GM08714 (cell line): Measurements from ENCODE around the gene MAN2B1.
"Not testable (repeated sequence)": the region's sequence is repeated elsewhere in the genome, so short reads cannot be mapped to it uniquely, and the experiment has no call there.

Experiments used
- H3K4me3 ChIP-seq: fragments of 200-500 bp; sonication (Bioruptor generic); 2 replicates; pipeline ENCODE4 v1.5.1; 2014; ENCODE audit warnings: mild to moderate bottlenecking, low read length, inconsistent platforms
- ZNF274 ChIP-seq: IDR thresholded peaks from 2 replicates; pipeline ENCODE4 v1.6.1; 2012; ENCODE audit warnings: mild to moderate bottlenecking, low read depth, low read length

The MAN2B1 gene

DNA sequence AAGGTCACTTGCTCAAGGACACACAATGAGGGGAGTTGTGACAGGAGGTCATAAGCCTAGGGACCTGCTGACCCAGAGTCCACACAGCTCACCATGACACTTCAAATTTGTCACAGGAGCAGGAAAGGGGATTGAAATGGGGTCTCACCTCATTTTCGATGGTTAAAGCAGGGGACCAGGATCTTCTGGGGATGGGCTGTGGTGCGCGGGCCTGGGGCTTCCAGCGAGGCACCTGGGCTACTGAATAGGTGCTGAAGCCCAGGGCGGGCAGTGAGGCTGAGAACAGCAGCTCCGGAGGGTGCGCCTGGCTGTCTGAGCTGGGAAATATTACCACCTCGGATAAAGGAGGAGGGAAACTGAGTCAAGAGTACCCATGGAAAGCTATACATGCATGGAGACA lies 11.0 kb downstream of the MAN2B1 start:
- H3K4me3 ChIP-seq, result no peak overlapping the region
- TF ChIP-seq ZNF274, result no peak

DNA sequence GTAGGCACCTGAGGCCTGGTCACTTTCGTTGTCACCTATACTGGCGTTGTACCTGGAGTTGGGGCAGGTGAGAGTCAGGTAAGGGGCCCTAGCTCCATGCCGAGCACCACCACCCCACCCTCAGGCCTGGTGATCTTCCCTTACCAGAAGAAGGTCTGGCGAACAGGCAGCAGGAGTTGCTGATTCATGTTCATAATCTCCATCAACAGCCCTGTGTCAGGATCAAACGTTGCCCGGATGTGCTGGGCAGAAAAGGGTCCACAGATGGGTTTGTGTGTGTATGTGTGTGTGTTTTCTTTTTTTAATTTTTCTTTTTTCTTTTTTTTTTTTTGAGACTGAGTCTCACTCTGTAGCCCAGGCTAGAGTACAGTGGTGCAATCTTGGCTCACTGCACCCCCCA lies 14.3 kb downstream of the MAN2B1 start:
- H3K4me3 ChIP-seq, result no peak overlapping the region
- TF ChIP-seq ZNF274, result no peak

DNA sequence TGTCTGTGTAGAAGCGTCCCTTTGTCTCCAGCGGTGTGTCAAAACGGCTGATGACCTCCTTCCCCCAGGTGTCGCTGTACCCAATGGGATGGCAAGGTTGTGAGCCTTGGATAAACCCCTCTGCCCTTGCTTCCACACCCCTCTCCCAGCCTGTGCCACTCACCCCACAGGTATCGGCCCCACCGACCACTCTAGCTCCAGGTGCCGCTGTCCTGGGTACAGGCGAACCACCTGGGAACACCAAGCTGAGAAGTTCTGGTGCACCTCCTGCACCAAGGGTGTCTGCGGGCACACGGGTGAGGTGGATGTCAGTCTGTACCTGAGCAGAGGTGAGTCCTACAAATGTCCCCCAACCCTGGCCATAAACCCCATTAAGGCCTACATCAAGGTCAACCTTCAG lies 16.6 kb downstream of the MAN2B1 start:
- no peak for TF ChIP-seq ZNF274
- no peak overlapping the region for H3K4me3 ChIP-seq

DNA sequence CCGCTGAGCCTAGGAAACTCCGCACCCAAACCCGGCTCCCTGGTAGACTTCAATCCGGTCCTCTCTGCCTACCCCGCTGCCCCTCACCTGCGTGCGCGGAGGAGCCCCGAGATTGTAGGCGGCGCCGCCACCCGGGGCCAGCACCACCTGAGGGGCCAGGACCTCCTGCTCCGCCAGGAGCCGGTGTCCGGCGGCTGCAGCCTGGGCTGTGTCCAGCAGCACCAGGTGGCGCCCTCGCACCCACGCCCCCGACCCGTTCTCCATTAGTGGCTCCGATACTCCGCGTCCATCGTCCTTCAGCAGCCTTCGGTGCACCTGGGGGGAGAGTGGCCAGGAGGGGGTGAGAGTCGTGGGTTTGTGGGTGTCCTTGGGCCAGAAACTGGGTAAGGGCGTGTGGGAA lies 18.5 kb downstream of the MAN2B1 start:
- TF ChIP-seq ZNF274, result no peak
- no peak overlapping the region for H3K4me3 ChIP-seq

DNA sequence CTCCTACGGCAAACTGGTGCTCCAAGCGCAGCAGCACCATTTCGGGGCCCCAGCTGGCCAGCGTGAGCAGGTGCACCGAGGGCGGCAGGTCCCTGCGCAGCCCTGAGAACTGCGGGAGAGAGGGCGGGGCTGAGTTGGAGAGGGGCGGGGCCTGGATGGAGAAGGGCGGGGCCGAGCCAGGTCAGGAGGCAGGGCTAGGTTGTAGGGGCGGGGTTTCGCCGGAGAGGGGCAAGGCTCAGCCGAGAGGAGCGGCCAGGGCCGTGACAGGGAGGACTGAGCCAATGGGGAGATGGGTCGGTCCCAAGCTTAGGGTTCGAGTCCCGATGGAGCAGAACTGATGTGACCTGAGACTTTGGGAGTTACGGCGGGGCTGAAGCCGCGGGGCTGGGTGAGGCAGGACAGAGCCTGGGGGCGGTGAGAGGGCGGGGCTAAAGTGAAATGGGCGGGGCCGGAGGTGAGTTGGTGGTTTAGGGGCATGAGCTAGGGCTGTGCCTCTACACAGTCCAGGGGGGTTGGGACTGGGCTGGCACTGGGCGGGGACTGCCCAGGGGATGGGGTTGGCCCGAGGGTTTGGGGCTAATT lies 19.0 kb downstream of the MAN2B1 start:
- H3K4me3 ChIP-seq, result no peak overlapping the region
- no peak for TF ChIP-seq ZNF274

DNA sequence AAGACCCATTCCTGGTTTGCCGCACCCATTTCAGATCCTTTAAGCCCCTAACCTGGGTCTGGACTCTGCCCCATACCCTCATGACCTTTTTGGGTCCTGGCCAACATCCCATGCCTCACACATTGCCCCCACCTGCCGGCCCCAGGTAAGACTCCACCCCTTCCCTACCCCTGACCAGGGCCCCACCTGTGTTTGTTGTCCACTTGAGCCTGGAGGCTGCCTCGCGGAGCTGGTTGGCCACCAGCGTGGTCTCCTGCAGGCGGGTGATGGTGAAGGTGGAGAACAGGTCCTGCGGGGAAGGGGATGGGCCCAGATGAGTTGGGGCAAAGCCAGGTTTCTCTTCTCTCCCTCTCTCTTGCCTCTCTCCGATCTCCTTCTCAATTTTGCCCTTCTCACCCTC lies 19.5 kb downstream of the MAN2B1 start:
- no peak for TF ChIP-seq ZNF274
- H3K4me3 ChIP-seq, result no peak overlapping the region

DNA sequence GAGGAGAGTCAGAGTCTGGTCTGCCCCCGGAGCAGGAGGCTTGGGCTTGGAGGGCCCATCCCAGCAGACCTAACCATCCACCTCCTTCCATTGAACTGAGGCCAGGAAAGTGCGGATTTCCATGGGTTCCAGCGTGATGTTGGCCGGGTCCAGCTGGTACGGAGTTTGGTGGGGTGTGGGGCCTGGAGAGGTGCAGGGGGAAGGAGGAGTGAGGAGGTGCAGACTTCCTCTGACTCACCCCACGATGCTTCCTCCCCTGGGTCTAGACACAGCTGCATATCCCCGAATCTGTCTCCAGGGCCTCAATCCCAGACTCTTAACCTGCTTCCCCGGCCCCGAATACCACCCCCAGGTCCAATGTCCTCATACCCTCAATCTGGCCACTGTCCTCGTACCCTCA lies 20.0 kb downstream of the MAN2B1 start:
- no peak overlapping the region for H3K4me3 ChIP-seq
- TF ChIP-seq ZNF274, result no peak

DNA sequence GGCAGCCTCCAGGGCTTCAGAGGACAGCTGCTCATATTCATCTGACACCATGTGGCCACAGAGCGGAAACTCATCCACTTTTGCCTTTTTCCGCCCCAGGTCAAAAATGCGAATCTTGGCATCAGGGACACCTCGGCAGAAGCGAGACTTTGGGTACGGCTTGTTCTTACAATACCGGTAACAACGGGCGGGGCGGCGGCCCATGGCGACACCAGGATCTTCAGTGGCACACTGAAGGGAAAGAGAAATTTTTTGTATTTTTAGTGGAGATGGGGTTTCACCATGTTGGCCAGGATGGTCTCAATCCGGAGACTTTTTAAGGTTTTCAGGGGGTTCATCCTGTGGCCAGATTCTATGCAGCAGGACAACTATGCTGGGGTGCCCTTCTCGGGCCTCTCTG lies 22.8 kb downstream of the MAN2B1 start:
- not testable (repeated sequence) for H3K4me3 ChIP-seq

DNA sequence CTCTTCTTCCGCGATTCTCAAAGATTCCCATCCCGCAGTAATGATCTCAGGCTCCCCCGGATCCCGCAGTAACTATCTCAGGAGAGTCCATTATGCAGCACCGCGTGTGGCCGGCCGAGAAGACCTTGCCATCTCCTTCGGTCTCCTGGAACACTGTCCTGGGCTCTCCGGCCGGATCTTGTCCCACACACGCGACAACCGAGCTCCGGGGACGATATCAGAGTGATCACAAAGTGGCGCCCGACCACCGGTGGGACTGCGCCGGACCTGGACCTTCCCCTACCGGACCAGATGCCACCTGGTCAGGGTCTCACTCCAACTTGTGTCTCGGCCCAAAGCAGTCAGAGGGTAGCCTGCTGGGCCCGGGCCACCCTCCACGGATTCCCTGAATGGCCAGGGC lies 24.0 kb downstream of the MAN2B1 start:
- TF ChIP-seq ZNF274, result no peak
- no peak overlapping the region for H3K4me3 ChIP-seq

DNA sequence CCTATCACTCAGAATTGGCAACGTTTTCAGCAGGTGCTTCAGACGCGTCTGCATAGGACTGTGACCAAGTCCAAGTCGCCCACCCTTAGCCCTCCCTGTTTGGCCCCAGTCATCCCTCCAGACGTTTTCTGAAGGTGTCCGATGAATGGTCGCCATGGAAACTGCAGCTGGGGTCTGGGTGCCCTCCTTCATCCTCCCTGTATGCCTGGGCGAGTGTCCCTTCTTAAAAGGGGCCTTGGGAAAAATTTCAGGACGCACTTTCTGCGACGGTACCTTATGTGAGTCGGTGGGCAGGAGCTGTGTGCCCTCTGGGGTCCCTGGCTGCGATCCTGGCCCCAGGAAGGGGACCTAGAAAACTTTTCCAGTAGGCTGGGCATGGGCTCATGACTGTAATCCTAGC lies 25.1 kb downstream of the MAN2B1 start:
- no peak for TF ChIP-seq ZNF274
- no peak overlapping the region for H3K4me3 ChIP-seq

DNA sequence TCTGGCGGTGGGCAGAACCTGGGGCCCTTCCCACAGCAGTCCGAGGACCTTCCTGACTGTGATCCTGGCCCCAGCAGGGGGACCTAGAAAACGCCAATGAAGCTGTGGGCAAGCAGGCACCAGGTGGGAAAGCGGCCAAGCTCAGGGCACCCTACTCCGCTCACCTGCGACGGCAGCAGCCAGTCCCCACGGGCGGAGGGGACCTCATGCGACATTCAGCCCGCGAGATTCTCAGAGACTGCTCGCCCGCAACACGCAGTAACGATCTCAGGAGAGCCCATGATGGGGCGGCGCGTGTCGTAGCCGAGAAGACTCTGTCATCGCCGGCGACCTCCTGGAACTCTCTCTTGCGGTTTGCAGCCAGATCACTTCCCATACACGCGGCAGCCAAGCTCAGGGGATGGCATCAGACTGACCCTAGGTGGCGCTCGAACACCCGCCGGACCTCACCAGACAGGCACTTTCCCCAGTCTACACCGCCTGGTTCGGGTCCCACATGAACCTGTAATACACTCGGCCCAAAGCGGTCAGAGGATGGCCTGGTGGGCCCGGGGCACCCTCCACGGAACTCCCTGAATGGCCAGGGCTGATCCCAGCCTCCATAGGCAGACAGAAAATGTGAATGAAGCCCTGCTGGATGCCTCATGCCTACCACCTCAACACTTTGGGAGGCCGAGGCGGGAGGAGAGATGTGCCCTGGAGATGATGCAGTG lies 26.5 kb downstream of the MAN2B1 start:
- no peak overlapping the region for H3K4me3 ChIP-seq
- no peak for TF ChIP-seq ZNF274

DNA sequence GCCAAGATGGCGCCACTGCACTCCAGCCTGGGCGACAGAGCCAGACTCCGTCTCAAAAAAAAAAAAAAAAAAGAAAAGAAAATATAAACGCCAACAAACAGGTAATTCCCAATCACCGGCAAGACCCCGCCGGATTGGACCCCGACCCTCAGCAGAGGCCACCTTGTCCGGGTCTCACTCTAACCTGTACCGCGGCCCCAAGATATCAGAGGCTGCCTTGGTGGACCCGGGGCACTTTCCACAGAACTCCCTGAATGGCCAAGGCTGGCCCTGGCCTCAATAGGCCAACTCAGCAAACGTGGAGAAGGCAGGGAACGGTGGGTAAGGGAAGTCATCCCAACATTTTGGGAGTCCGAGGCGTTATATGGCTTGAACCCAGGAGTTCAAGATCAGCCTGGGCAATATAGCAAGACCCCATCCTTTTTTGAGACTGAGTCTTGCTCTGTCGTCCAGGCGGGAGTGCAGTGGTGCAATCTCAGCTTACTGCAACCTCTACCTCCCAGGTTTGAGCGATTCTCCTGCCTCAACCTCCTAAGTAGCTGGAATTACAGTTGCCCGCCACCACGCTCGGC lies 27.8 kb downstream of the MAN2B1 start:
- no peak for TF ChIP-seq ZNF274
- no peak overlapping the region for H3K4me3 ChIP-seq

DNA sequence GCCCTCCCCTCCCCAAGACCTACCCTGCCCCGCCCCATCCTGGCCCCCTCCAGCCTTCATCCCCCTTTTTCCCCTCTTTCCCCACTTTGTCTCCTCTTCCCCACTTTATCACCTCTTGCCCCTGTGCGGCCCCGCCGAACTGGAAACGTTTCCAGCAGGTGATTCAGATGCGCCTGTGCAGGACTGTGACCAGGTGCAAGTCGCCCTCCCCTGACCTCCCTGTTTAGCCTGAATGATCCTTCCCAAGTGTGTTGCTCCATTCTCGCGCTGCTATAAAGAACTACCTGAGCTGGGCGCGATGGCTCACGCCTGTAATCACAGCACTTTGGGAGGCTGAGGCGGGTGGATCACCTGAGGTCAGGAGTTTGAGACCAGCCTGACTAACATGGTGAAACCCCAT lies 29.9 kb downstream of the MAN2B1 start:
- no peak overlapping the region for H3K4me3 ChIP-seq

DNA sequence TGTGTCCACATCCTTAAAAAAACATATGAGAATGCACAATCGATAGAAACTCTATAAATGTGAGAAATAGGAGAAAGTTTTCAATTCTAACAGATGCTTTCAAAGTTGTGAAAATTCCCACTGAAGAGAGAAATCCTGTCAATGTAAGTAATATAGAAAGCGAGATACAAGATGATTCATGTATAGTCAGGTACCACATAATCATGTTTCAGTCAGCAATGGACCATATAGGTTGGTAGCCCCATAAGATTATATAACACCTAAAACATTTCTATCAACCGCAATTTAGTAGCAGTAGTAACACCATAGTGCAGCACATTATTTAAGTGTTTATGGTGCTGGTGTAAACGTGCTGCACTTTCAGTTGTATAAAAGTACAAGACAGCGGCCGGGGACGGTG lies 37.3 kb downstream of the MAN2B1 start:
- no peak for TF ChIP-seq ZNF274

More for the DNA sequence above, 29.9 kb downstream of the MAN2B1 start:
- TF ChIP-seq ZNF274, result no peak

More for the DNA sequence above, 37.3 kb downstream of the MAN2B1 start:
- no peak overlapping the region for H3K4me3 ChIP-seq
